HG03159 (cell line): ENCODE results near the gene ZNF695.

Experiments used
- ATAC-seq: cut with Tn5 transposase; IDR thresholded peaks from one replicate; pipeline ENCODE4 v1.9.1; 2021; ENCODE audit warnings: mild to moderate bottlenecking, moderate library complexity; ENCODE audit not compliant: unreplicated experiment

Gene ZNF695

GRCh38 chr1:246959944-246960693 is 47.7 kb downstream of the ZNF695 start:
- no peak for ATAC-seq

- no peak for ATAC-seq
Observed at GRCh38 chr1:246954126-246954525, 53.7 kb downstream of the ZNF695 start.

GRCh38 chr1:246951413-246951812 is 56.4 kb downstream of the ZNF695 start:
- no peak for ATAC-seq

GRCh38 chr1:246949956-246950355 is 57.9 kb downstream of the ZNF695 start:
- ATAC-seq, result no peak

- no peak for ATAC-seq
Observed at GRCh38 chr1:246947255-246947654, 60.6 kb downstream of the ZNF695 start.

- ATAC-seq, result no peak
Observed at GRCh38 chr1:246946366-246946765, 61.5 kb downstream of the ZNF695 start.
